Retinal pigment epithelial cell (primary cell): ENCODE results near the gene FBXW12.

Experiments used
- DNase-seq: peaks from one replicate; pipeline ENCODE4 v3.0.0-alpha.2; 2010; ENCODE audit warnings: low read depth
- H3K4me3 ChIP-seq: 2 replicates; pipeline ENCODE4 v1.5.1; 2011; ENCODE audit warnings: mild to moderate bottlenecking, low read length, control low read depth, moderate library complexity
- TF ChIP-seq, protein P1 (sequence below): conservative IDR thresholded peaks from 2 replicates; pipeline ENCODE4 v1.5.1; 2011; ENCODE audit warnings: low read depth, low read length, control low read depth, inconsistent platforms

FBXW12 gene

DNA sequence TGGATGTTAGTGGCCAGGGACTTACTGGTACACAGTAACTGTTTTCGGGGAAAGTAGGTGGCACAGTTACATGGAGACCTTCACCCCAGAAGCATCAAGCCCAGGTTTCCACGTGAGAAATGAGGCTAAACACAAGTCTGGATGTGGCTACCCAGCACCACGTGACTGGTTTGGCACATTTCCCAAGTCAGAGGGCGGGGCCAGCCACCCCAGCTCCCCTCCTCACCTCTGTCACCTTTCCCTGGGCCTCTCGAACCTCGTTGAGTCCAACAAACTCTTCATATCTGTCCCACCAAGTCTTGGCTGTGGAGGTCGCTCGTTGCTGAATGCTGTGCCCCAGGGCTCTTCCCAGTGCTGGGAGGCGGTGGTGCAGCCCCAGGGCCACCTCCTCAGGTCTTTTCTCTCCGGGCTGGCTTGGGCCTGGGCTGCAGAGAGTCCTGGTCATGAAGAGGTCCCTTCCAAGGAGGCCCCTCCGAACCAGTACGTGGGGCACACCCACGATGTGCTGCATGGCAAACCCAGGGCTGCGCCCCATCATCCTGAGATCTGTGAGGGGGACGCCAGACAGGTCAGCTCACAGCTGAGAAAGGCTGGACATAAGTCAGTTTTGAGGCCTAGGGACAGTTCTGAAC, 62.7 kb downstream of the FBXW12 start:
- no peak overlapping the region for H3K4me3 ChIP-seq
- no peak for DNase-seq
- TF ChIP-seq, protein P1, sequence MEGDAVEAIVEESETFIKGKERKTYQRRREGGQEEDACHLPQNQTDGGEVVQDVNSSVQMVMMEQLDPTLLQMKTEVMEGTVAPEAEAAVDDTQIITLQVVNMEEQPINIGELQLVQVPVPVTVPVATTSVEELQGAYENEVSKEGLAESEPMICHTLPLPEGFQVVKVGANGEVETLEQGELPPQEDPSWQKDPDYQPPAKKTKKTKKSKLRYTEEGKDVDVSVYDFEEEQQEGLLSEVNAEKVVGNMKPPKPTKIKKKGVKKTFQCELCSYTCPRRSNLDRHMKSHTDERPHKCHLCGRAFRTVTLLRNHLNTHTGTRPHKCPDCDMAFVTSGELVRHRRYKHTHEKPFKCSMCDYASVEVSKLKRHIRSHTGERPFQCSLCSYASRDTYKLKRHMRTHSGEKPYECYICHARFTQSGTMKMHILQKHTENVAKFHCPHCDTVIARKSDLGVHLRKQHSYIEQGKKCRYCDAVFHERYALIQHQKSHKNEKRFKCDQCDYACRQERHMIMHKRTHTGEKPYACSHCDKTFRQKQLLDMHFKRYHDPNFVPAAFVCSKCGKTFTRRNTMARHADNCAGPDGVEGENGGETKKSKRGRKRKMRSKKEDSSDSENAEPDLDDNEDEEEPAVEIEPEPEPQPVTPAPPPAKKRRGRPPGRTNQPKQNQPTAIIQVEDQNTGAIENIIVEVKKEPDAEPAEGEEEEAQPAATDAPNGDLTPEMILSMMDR, result no peak

DNA sequence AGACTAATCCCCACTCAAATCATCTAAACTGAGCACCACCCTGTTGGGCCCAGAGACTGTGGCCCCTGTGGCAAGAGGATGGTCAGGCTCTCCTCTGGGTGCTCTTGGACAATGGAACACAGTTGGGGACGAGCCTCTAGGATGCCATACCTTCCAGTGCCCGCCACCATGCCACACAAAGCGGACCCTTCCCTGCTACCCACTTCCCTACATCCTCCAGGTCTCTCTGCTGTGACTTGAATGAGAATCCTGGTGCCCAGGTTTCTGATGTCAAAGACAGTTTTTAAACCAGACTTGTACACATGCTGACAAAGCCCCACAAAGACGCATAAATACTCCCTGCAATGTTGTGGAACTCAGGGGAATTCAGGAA, 63.2 kb downstream of the FBXW12 start:
- TF ChIP-seq, protein P1, result no peak
- no peak for DNase-seq
- H3K4me3 ChIP-seq, result no peak overlapping the region

DNA sequence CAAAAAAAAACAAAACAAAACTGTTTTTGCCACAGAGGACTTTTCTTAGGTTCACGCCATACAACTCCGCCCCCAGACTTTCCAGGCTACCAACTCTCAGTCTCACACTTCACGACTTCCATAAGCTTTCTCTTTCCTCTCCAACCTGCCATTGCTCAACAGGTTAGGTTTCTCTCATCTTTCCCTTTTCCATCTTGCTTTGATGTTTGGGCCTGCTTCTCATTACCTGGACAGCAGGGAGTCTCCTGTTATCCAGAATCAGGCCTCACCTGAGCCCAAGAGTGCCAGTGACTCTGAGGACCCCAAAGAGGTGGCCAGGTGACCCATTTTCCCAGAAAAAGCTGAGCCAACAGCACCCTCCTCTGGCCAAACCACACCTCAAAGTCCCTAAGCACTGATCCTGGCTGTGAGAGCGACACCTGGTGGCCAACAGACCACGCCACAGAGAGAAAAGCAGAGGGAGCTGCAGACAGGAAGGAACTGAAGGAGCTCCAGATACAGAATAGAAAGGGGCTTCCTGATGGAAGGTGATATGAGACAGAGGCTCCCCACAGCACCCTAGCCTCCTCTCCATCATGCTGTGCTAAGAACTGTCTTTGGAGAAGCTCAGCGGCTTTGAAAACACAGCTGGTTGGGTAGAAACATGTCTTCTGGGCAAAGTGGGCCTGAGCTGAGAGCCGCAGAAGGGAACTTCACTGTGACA, 63.9 kb downstream of the FBXW12 start:
- TF ChIP-seq, protein P1, result peak; percentile 100
- DNase-seq, result no peak

DNA sequence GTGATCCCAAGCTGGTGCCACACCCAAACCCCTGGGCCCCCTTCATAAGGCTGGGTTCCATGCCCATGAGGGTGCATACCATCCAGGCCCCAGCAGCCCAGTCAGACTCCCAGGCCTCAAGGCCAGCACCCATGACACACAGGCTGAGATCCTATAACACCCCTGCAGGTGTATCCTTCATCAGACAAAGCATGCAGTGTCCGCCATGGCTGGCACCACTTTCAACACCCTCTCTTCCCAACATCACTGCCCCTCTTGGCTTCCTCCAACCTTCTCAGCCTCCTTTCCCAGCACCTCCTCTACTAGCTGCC, 64.4 kb downstream of the FBXW12 start:
- TF ChIP-seq, protein P1, result no peak
- DNase-seq, result no peak
- no peak overlapping the region for H3K4me3 ChIP-seq

More for the DNA sequence above, 63.9 kb downstream of the FBXW12 start:
- H3K4me3 ChIP-seq, result no peak overlapping the region

DNA sequence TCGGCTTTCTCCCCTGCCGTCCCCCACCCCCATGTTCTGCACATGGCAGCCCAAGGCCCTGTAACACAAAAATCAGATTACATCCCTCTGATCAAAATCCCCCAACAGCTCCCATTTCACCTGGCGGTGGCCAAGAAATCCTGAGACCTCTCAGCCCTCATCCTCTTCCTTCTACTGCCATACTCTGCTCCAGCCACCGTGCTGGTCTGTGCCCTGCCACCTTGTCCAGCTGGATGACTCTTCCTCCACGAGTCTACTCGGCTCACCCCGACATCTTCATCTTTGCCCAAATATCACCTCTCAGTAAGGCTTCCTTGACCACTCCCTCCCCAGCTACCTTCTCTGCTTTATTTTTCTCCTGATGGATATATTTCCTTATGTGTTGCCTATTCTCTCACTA, 64.8 kb downstream of the FBXW12 start:
- DNase-seq, result no peak
- no peak overlapping the region for H3K4me3 ChIP-seq
- TF ChIP-seq, protein P1, result no peak

DNA sequence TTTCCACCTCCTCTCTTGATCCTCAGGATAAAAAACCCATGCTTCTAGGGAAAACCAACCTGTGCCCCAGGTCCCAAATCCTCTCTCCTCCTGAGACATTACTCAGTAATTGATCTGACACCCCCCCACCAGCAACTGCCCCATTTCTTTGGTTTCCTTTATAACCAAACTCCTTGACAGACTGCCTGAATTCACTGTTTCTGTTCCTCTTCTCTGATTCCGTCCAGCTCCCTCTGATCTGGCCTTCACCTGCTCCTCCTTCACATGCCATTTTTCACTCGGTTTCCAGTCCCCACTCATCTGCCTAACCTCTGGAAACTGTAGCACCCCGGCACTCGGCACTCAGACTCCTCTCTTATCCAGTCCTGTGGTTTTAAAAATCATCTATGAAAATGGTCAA, 65.8 kb downstream of the FBXW12 start:
- TF ChIP-seq, protein P1, result no peak
- no peak overlapping the region for H3K4me3 ChIP-seq
- no peak for DNase-seq

DNA sequence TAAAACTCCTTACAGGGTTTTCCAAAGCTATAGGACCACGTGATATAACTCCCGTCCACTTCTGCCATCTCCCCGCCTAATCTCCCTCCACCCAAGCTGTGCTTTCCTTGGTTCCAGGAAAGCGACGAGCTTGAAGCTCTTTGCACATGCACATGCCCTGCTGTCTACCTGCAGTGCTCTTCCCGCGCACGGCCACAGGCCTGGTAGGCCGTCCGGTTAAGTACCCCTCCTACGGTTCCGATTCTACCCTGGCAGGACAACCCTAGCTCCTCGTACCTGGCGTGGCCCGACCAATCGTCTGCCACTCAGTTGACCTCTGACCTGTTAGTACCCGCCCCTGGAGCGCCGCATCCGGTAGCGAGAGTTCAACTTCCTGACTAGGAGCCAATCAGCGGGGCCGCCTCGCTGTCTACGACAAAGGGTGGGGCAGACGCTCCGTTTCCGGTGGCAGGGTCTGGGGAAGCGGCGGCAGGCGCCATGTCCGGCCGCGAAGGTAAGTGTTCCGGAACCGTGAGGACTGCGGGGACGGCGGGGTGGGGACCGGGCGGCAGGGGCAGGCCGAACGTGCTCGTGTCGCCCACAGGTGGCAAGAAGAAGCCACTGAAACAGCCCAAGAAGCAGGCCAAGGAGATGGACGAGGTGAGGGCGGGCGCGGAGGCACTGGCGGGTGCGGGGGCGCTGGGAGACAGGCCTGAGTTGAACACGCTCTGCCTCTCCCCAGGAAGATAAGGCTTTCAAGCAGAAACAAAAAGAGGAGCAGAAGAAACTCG, 68.0 kb downstream of the FBXW12 start, which contains the start of the genes CCDC51 and TMA7:
TSS of gene CCDC51 (minus strand) at position 300 of the 770 bp plus-strand sequence. CDS start 4,991 bp downstream, outside the sequence.
TSS of gene TMA7 (plus strand) at position 438 of the 770 bp plus-strand sequence. CDS start at position 478, 40 bp downstream.
- peak; percentile 88 for DNase-seq
- TF ChIP-seq, protein P1, result no peak
- H3K4me3 ChIP-seq, result peak within 1 kb of the TSS; percentile 87
